ENCODE results near the gene ABCA7. TPM values are rescaled to one million over a fixed set of nuclear protein-coding genes. Genes with fewer than 3 reads are reported as not detected.

The ABCA7 gene
- total RNA-seq, 1 donor, result 33.3 TPM

DNA sequence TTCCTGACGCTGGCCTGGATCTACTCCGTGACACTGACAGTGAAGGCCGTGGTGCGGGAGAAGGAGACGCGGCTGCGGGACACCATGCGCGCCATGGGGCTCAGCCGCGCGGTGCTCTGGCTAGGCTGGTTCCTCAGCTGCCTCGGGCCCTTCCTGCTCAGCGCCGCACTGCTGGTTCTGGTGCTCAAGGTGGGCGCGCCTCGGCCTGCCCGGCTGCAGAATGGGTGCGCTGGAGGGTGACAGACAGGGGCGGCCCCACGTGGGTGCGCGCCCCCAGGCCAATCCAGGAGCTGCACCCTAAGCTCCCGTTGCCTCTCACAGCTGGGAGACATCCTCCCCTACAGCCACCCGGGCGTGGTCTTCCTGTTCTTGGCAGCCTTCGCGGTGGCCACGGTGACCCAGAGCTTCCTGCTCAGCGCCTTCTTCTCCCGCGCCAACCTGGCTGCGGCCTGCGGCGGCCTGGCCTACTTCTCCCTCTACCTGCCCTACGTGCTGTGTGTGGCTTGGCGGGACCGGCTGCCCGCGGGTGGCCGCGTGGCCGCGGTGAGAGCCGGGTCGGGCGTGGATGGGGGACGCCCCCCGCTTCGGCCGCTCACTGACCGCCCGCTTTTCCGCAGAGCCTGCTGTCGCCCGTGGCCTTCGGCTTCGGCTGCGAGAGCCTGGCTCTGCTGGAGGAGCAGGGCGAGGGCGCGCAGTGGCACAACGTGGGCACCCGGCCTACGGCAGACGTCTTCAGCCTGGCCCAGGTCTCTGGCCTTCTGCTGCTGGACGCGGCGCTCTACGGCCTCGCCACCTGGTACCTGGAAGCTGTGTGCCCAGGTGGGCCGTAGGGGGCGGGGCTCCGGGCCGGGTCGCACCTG is 7.2 kb downstream of the ABCA7 start:
- no peaks in the 10 kb centered on the region for H3K79me2 ChIP-seq (ENCODE audit: insufficient read depth, low read length)
- no peaks in the 10 kb centered on the region for H3K9me3 ChIP-seq (ENCODE audit: low read depth, low read length)
- H3K4me2 ChIP-seq (ENCODE audit: insufficient read depth, low read length), result no peak overlapping the region
- peaks cover 10% of the 10 kb centered on the region for H3K4me1 ChIP-seq (ENCODE audit: insufficient read depth, low read length)
- TF ChIP-seq, protein P1, sequence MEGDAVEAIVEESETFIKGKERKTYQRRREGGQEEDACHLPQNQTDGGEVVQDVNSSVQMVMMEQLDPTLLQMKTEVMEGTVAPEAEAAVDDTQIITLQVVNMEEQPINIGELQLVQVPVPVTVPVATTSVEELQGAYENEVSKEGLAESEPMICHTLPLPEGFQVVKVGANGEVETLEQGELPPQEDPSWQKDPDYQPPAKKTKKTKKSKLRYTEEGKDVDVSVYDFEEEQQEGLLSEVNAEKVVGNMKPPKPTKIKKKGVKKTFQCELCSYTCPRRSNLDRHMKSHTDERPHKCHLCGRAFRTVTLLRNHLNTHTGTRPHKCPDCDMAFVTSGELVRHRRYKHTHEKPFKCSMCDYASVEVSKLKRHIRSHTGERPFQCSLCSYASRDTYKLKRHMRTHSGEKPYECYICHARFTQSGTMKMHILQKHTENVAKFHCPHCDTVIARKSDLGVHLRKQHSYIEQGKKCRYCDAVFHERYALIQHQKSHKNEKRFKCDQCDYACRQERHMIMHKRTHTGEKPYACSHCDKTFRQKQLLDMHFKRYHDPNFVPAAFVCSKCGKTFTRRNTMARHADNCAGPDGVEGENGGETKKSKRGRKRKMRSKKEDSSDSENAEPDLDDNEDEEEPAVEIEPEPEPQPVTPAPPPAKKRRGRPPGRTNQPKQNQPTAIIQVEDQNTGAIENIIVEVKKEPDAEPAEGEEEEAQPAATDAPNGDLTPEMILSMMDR (IDR thresholded peaks at IDR 0.05; ENCODE audit: extremely low read depth, low read depth, low read length), result no peak
- no peaks in the 10 kb centered on the region for H4K20me1 ChIP-seq (ENCODE audit: insufficient read depth, low read length)
- H3K27me3 ChIP-seq (ENCODE audit: insufficient read depth, low read length), result no peaks in the 10 kb centered on the region
- no peak overlapping the region for H2AFZ ChIP-seq (ENCODE audit: low read length)
- no peaks in the 10 kb centered on the region for H3K36me3 ChIP-seq (ENCODE audit: insufficient read depth, low read length)
- H3K27ac ChIP-seq (ENCODE audit: low read depth, low read length), result no peak overlapping the region
- H3K4me3 ChIP-seq (ENCODE audit: insufficient read depth, low read length), result no peak overlapping the region
- DNase-seq (ENCODE audit: insufficient read length, low spot score, missing footprints), result no peak

DNA sequence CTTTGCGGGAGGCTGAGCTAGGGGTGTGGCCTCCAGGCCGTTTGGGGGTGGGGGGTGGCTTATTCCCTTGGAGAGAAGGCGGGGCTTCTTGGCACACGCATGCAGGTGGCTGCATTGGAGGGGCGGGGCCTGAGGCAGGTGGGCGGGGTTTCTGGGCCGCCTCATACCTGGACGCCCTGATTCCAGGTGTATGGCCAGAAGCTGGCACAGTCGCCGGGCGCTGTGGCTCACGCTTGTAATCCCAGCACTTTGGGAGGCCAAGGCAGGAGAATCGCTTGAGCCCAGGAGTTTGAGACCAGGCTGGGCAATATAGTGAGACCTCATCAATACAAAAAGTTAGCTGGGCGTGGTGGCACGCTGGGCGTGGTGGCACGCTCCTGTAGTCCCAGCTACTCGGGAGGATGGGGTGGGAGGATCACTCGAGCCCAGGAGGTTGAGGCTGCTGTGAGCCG is 7.8 kb downstream of the ABCA7 start:
- H3K79me2 ChIP-seq (ENCODE audit: insufficient read depth, low read length), result no peaks in the 10 kb centered on the region
- peaks cover 3% of the 10 kb centered on the region for H3K4me1 ChIP-seq (ENCODE audit: insufficient read depth, low read length)
- no peaks in the 10 kb centered on the region for H3K27me3 ChIP-seq (ENCODE audit: insufficient read depth, low read length)
- H2AFZ ChIP-seq (ENCODE audit: low read length), result no peak overlapping the region
- H4K20me1 ChIP-seq (ENCODE audit: insufficient read depth, low read length), result no peaks in the 10 kb centered on the region
- no peak overlapping the region for H3K27ac ChIP-seq (ENCODE audit: low read depth, low read length)
- no peaks in the 10 kb centered on the region for H3K36me3 ChIP-seq (ENCODE audit: insufficient read depth, low read length)
- no peak overlapping the region for H3K4me3 ChIP-seq (ENCODE audit: insufficient read depth, low read length)
- H3K9me3 ChIP-seq (ENCODE audit: low read depth, low read length), result no peaks in the 10 kb centered on the region
- DNase-seq (ENCODE audit: insufficient read length, low spot score, missing footprints), result no peak
- TF ChIP-seq, protein P1 (IDR thresholded peaks at IDR 0.05; ENCODE audit: extremely low read depth, low read depth, low read length), result no peak
- no peak overlapping the region for H3K4me2 ChIP-seq (ENCODE audit: insufficient read depth, low read length)

GRCh38 chr19:1049106-1049505 is 9.2 kb downstream of the ABCA7 start:
- Histone ChIP-seq H3K4me2 (ENCODE audit: insufficient read depth, low read length) (no peak overlapping the region), H3K9me3 (ENCODE audit: low read depth, low read length) (no peaks in the 10 kb centered on the region), H3K4me3 (ENCODE audit: insufficient read depth, low read length) (no peak overlapping the region), H3K79me2 (ENCODE audit: insufficient read depth, low read length) (no peaks in the 10 kb centered on the region), H3K27ac (ENCODE audit: low read depth, low read length) (no peak overlapping the region), H2AFZ (ENCODE audit: low read length) (no peak overlapping the region), H3K36me3 (ENCODE audit: insufficient read depth, low read length) (no peaks in the 10 kb centered on the region), H4K20me1 (ENCODE audit: insufficient read depth, low read length) (no peaks in the 10 kb centered on the region), H3K27me3 (ENCODE audit: insufficient read depth, low read length) (no peaks in the 10 kb centered on the region), H3K4me1 (ENCODE audit: insufficient read depth, low read length) (no peaks in the 10 kb centered on the region)
- TF ChIP-seq, protein P1 (IDR thresholded peaks at IDR 0.05; ENCODE audit: extremely low read depth, low read depth, low read length), result no peak
- DNase-seq (ENCODE audit: insufficient read length, low spot score, missing footprints), result no peak

DNA sequence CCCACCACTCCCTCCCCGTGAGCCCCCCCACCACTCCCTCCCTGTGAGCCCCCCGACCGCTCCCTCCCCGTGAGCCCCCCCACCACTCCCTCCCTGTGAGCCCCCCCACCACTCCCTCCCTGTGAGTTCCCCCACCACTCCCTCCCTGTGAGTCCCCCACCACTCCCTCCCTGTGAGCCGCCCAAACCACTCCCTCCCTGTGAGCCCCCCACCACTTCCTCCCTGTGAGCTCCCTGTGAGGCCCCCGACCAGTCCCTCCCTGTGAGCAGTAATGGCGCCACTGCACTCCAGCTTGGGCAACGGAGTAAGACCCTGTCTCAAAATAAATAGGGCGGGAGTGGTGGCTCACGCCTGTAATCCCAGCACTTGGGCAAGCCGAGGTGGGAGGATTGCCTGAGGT is 9.9 kb downstream of the ABCA7 start:
- H2AFZ ChIP-seq (ENCODE audit: low read length), result no peak overlapping the region
- H3K27ac ChIP-seq (ENCODE audit: low read depth, low read length), result no peak overlapping the region
- H3K36me3 ChIP-seq (ENCODE audit: insufficient read depth, low read length), result no peaks in the 10 kb centered on the region
- H3K79me2 ChIP-seq (ENCODE audit: insufficient read depth, low read length), result no peaks in the 10 kb centered on the region
- no peak overlapping the region for H3K4me3 ChIP-seq (ENCODE audit: insufficient read depth, low read length)
- no peaks in the 10 kb centered on the region for H3K9me3 ChIP-seq (ENCODE audit: low read depth, low read length)
- TF ChIP-seq, protein P1 (IDR thresholded peaks at IDR 0.05; ENCODE audit: extremely low read depth, low read depth, low read length), result no peak
- no peaks in the 10 kb centered on the region for H3K4me1 ChIP-seq (ENCODE audit: insufficient read depth, low read length)
- no peaks in the 10 kb centered on the region for H3K27me3 ChIP-seq (ENCODE audit: insufficient read depth, low read length)
- no peak overlapping the region for H3K4me2 ChIP-seq (ENCODE audit: insufficient read depth, low read length)
- DNase-seq (ENCODE audit: insufficient read length, low spot score, missing footprints), result no peak
- H4K20me1 ChIP-seq (ENCODE audit: insufficient read depth, low read length), result no peaks in the 10 kb centered on the region
